Smooth muscle cell of the brain vasculature (primary cell): ENCODE data around the gene TAS2R16.
"Not testable (repeated sequence)": the region's sequence is repeated elsewhere in the genome, so short reads cannot be mapped to it uniquely, and the experiment has no call there.

Experiments used
- DNase-seq: peaks from one replicate; pipeline ENCODE4 v3.0.0-alpha.2; 2012; ENCODE audit warnings: low read depth, low spot score

TAS2R16 gene

GRCh38 chr7:122972056-122972455 lies 23.4 kb downstream of the TAS2R16 start:
- no peak for DNase-seq

- DNase-seq = no peak
Measured at GRCh38 chr7:122970740-122971725, 24.5 kb downstream of the TAS2R16 start.

- DNase-seq = no peak
Measured at GRCh38 chr7:122968389-122968788, 27.1 kb downstream of the TAS2R16 start.

GRCh38 chr7:122965306-122965705 lies 30.2 kb downstream of the TAS2R16 start:
- DNase-seq = no peak

- not testable (repeated sequence) for DNase-seq
Measured at GRCh38 chr7:122953678-122954077, 41.8 kb downstream of the TAS2R16 start.

- no peak for DNase-seq
Measured at GRCh38 chr7:122951006-122951405, 44.5 kb downstream of the TAS2R16 start.

GRCh38 chr7:122949186-122949585 lies 46.3 kb downstream of the TAS2R16 start:
- DNase-seq = no peak
